CD4-positive, alpha-beta T cell treated with Interleukin-21 for 1 hour (primary cell): ENCODE results near the gene CNP.
"Not testable (repeated sequence)": the region's sequence is repeated elsewhere in the genome, so short reads cannot be mapped to it uniquely, and the experiment has no call there.

Experiments
- DNase-seq: peaks from one replicate; pipeline ENCODE4 v3.0.0-alpha.2; 2020

CNP gene

DNA sequence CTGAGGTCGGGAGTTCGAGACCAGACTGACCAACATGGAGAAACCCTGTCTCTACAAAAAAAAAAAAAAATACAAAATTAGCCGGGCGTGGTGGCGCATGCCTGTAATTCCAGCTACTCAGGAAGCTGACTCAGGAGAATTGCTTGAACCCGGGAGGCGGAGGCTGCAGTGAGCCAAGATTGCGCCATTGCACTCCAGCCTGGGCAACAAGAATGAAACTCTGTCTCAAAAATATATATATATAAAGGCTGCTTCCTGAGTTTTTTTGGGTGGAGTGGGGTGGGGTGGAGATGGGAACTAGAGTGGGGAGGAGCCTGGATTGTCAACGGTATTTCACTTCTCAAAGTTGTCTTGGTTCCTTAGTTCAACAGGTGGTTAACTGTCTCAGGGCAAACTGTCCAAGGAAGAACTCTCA, 43.7 kb downstream of the CNP start:
- DNase-seq = not testable (repeated sequence)

DNA sequence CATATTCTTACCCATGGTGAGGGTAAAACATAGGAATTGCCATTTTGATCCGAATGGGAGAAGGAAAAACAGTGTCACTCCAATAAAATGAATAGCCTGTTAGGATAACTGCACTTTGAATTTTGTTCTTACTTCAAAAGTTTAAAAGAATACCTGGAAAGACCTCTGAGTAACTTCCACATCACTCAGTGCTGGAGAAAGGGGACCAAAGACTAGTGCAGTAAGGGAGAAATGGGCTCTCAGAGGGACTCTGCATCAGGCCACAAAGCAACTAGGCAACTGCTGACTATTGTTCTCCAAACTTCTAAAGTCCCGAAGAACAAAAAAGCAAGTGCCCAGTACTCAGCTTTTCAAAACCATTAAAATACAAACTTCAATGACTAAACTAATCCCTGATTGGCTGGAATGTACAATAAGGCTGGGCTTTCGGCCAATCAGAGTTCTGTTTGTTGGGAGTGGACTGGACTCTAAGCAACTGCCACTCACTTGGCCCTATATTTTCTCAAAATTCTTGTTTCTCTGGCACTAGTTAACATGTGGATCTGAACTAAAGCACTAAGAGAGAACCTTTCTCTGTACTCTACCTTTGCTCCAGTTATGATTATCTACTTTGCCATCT, 44.4 kb downstream of the CNP start:
- DNase-seq = peak; percentile 18

DNA sequence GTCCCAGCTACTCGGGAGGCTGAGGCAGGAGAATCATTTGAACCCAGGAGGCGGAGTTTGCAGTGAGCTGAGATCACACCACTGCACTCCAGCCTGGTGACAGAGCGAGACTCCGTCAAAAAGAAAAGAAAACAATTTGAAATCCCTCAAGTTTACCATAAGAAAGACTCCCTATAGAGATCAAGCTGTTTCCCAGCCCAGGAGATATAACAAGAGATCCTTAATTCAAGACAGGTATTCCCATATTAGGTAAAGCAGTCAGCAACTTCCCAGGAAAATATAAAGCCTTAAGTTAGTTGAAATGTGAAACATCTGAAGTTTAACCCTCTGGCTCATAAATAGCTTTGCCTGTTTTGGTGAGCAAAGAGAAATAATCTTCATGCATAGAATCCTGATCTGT, 45.8 kb downstream of the CNP start:
- not testable (repeated sequence) for DNase-seq

- DNase-seq = not testable (repeated sequence)
Observed at GRCh38 chr17:42013740-42014139, 47.1 kb downstream of the CNP start.

DNA sequence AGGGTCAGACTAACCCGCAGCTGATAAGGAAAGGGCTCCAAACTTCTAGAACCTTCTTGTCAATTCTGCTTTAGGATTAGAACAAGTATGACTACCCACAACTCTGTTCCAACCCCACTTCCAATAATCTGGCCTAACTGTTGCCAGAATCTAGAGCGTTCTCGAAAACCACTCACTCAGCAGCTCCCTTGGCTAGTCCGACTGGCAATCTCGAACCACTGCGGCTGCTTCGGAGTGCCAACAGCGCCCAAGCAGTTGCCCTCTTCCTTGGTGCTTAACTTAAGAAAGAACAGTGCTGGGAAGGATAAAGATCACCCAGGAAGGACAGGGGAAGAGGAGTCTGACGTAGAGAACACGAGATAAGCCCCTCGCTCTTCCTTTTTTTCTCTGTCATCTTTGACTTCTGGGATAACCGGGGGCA, 49.8 kb downstream of the CNP start:
- DNase-seq = peak; percentile 30

DNA sequence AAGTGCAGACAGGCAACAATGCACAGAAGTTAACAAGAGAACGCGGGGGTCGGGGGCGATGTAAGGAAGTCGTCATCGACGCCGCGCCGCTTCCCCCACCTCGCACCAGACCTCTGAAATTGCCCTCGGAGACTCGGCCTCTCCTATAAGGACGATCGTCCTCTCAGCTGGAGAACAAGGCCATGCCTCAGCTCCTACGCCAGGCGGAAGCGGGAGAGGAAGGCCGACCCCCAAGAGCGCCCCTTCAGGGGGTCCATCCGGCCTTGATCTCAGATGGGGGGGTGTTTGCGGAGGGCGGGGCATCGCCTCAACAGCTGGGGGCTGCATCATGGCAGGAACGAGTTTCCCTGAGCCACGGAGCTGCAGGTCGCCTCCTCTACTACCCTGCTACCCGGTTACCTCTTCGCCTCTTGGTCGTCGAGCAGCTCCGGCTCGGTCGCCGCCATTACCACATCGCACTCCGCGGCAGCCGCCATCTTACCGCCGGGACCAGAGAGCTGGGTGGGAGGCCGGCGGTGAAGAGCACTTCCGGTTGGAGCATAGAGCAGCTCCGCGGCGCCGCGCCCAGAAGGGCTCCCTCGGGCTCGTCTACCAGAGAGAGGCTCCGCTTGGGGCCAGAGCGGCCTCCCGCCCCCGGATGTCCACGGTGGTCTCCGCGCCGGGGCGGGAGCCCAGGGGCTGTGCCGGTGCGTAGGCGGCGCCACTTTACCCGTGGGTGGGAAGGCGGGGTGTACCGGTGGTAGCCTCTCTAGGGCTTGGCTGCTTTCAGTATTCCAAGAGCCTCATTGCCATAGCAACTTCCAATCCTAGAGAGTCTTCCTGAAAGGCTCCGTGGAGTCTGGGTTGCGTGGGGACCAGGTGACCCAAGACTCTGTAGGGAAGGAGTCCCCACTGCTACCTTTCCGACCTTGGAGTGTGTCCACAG, 50.6 kb downstream of the CNP start, which contains the start of gene DNAJC7:
DNAJC7 (minus strand) TSS at position 499 of the 925 bp plus-strand sequence; CDS start at position 476, 23 bp downstream.
- DNase-seq = peak; percentile 92

- DNase-seq = no peak
Observed at GRCh38 chr17:42017866-42018200, 51.2 kb downstream of the CNP start.

- no peak for DNase-seq
Observed at GRCh38 chr17:42018339-42018738, 51.7 kb downstream of the CNP start.

DNA sequence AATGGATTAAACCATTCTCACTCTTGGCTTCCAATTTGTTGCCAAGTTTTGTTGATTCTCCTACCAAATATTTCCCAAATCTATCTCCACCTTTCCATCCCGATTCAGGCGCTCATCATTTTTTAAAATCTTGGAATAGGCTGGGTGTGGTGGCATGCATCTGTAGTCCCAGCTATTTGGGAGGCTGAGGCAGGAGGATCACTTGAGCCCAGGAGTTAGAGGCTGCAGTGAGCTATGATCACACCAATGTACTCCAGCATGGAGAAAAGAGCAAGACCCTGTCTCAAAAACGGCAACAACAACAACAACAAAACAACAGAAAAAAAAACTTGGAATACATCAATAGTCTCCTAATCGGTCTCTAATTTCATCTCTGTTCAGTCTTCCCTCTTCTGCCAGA, 52.4 kb downstream of the CNP start:
- no peak for DNase-seq

- peak; percentile 94 for DNase-seq
Observed at GRCh38 chr17:42019509-42020404, 53.2 kb downstream of the CNP start, which contains the start of gene NKIRAS2. NKIRAS2 (plus strand) TSS chr17:42020090; CDS start chr17:42021578, 1,488 bp downstream.

DNA sequence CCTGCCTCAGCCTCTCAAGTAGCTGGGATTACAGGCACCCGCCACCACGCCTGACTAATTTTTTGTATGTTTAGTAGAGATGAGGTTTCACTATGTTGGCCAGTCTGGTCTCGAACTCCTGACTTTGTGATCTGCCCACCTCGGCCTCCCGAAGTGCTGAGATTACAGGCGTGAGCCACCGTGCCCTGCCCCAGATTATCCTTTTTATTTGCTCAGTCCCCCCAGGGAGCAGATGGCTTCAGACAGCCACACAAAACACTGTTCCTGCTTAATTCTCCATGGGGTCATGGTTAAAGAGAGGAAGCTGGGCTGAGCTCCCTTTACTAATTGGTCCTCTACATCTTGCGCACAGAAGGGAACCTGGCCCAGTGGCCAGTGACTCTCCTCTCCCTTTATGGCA, 54.2 kb downstream of the CNP start:
- not testable (repeated sequence) for DNase-seq

GRCh38 chr17:42023524-42024349, 57.1 kb downstream of the CNP start:
- DNase-seq = no peak

GRCh38 chr17:42025191-42025579, 58.6 kb downstream of the CNP start:
- no peak for DNase-seq

DNA sequence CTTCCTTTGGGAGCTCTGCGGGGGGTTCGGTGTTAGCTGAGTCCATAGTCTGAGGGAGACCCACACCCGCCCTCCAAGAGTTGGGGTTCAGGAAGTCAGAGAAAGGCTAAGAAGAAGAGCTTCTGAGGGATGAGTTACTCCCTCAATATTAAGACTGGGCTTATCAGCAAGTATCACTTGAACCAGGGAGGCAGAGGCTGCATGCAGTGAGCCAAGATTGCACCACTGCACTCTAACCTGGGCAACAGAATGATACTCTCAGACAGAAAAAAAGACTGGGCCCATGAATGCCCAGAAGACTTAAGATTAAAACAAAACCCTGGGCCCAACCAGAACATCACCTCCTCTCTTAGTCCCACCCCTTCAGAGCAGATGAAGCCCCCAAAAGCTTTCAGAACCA, 59.3 kb downstream of the CNP start:
- DNase-seq = no peak

DNA sequence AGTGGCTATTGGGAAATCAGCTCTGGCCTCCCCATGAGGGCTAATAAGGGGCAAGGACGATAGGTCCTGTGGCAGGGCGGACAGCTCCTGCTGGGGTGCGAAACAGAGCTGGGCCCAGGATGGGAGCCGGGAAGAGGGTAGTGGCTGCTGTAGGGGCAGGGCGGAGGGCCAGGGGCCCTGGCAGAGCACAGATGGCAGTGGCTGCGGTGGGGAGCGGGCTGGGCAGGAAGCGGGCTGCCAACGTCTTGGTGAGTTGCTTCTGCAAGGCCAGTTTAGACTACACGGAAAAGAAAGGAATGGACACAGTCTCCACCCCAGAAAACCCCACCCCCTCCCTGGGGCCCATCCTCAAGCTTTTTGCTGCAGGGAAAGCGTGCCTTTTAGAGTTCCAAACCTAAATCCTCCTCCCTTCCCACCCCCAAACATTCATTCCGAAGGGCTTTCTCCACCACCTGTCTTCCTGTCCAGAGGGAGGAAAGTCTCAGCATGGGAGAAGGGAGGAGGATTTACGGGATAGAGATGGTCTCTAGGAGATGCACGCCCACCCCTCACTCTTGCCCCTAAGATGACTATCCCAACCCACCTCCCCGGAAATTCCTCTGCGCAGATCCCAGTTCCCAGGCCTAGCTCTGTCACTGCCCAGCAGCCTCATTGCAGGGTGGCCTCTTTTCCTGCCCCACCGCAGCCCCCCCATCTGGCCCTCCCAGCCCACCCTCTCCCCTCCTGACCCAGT, 60.4 kb downstream of the CNP start:
- no peak for DNase-seq
